OCI-LY3 (cell line): ENCODE results near the gene ODC1.

Source experiments
- H2AFZ ChIP-seq: fragments of 200-600, 300-600 bp; shearing (Covaris generic); 2 replicates; pipeline ENCODE4 v1.6.0; 2014; ENCODE audit warnings: antibody characterized with exemption, low read depth, low read length
- H3K27ac ChIP-seq: fragments of 200-600, 300-600 bp; sonication (generic); 2 replicates; pipeline ENCODE4 v1.5.1; 2014; ENCODE audit warnings: mild to moderate bottlenecking, low read length, moderate library complexity, mixed read lengths
- H3K27me3 ChIP-seq: fragments of 200-600, 300-600 bp; sonication (generic); 2 replicates; pipeline ENCODE4 v1.6.1; 2014; ENCODE audit warnings: low read depth, low read length, mixed read lengths
- H3K36me3 ChIP-seq: fragments of 200-600, 300-600 bp; sonication (generic); replicated peaks from 2 replicates; pipeline ENCODE3; 2014; ENCODE audit warnings: low read depth, low read length, mixed read lengths
- H3K4me1 ChIP-seq: fragments of 300-600, 200-600 bp; sonication (generic); 2 replicates; pipeline ENCODE4 v1.6.1; 2014; ENCODE audit warnings: low read length, mixed read lengths
- H3K4me2 ChIP-seq: fragments of 200-600, 300-600 bp; sonication (generic); 2 replicates; pipeline ENCODE4 v1.6.1; 2014; ENCODE audit warnings: low read length, mixed read lengths
- H3K4me3 ChIP-seq: fragments of 300-600, 200-600 bp; sonication (generic); 2 replicates; pipeline ENCODE4 v1.5.1; 2014; ENCODE audit warnings: antibody characterized with exemption, mild to moderate bottlenecking, low read length, moderate library complexity
- H3K79me2 ChIP-seq: fragments of 300-600, 200-600 bp; shearing (Covaris generic); 2 replicates; pipeline ENCODE4 v1.6.1; 2014; ENCODE audit warnings: mild to moderate bottlenecking, low read length, mixed read lengths
- H3K9ac ChIP-seq: fragments of 300-600, 200-600 bp; shearing (Covaris generic); 2 replicates; pipeline ENCODE4 v1.6.0; 2014; ENCODE audit warnings: mild to moderate bottlenecking, low read length, moderate library complexity
- H3K9me3 ChIP-seq: fragments of 200-600, 300-600 bp; shearing (Covaris generic); 2 replicates; pipeline ENCODE4 v1.6.1; 2014; ENCODE audit warnings: low read length, mixed read lengths; ENCODE audit not compliant: insufficient read depth
- H4K20me1 ChIP-seq: fragments of 200-600, 300-600 bp; sonication (generic); 2 replicates; pipeline ENCODE4 v1.6.1; 2016; ENCODE audit warnings: low read length, mixed read lengths; ENCODE audit not compliant: insufficient read depth
- EZH2phosphoT487 ChIP-seq: fragments of 200-600 bp; shearing (Covaris generic); IDR thresholded peaks from 2 replicates; pipeline ENCODE4 v1.6.1; 2018; ENCODE audit warnings: antibody characterized with exemption, mixed run types, low read depth
- TF ChIP-seq, protein P1 (sequence below): fragments of 200-600, 300-600 bp; sonication (generic); IDR thresholded peaks from 2 replicates; pipeline ENCODE4 v1.5.1; 2014; ENCODE audit warnings: antibody characterized with exemption, low read length, low read depth

The ODC1 gene

DNA sequence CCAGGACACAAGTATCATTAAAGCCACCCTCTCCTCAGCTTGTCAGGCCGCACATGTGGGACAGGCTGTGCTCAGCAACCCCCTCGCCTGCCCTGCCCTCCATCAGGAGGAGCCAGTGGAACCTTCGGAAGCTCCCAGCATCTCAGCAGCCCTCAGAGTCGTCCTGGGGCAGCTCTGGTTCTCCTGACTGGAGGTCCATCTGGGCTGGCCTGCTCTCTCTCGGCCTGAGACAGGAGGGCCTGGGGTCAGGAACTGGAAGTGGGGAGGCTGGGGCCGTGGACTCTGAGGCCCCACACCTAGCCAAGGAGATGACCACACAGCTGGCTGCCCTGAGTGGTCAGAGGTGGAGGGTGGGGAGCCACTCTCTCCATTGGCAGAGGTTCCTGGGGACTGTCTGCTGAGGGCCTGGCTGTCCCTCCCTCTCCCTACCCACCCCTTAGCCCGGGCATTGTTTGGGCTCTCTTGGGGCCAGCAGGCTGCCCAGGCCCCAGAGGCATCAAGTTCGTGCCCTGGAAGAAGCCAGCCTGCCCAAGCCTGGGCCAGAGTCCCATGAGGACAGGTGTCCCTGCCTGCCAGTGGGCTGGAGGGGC is 23.1 kb downstream of the ODC1 start:
- Histone ChIP-seq H3K27ac (no peak overlapping the region), H4K20me1 (no peaks in the 10 kb centered on the region), H3K4me1 (no peaks in the 10 kb centered on the region), H2AFZ (no peak overlapping the region), H3K9ac (no peak overlapping the region), H3K4me3 (no peak overlapping the region), H3K9me3 (no peaks in the 10 kb centered on the region), H3K36me3 (no peaks in the 10 kb centered on the region), H3K79me2 (no peaks in the 10 kb centered on the region), H3K27me3 (no peaks in the 10 kb centered on the region), H3K4me2 (no peak overlapping the region)
- TF ChIP-seq, protein P1, sequence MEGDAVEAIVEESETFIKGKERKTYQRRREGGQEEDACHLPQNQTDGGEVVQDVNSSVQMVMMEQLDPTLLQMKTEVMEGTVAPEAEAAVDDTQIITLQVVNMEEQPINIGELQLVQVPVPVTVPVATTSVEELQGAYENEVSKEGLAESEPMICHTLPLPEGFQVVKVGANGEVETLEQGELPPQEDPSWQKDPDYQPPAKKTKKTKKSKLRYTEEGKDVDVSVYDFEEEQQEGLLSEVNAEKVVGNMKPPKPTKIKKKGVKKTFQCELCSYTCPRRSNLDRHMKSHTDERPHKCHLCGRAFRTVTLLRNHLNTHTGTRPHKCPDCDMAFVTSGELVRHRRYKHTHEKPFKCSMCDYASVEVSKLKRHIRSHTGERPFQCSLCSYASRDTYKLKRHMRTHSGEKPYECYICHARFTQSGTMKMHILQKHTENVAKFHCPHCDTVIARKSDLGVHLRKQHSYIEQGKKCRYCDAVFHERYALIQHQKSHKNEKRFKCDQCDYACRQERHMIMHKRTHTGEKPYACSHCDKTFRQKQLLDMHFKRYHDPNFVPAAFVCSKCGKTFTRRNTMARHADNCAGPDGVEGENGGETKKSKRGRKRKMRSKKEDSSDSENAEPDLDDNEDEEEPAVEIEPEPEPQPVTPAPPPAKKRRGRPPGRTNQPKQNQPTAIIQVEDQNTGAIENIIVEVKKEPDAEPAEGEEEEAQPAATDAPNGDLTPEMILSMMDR = no peak
- no peak for TF ChIP-seq EZH2phosphoT487

DNA sequence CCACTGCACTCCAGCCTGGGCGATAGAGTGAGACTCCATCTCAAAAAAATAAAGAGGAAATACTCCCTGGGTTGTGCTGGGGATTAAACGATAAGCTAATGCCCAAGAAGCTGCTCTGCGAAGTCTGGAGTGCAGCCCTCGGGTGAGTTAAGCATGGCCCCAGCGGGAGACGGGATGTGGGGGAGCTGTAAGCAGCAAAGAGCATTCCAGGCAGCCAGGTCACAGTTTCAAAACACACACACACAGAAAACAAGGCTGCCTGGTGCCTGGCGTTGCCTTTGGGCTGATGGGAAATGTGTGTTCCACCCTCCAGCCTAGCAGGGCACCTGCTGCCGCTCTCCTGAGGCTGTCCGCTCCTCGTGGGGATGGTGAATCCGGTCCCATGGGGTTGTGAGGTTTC is 24.1 kb downstream of the ODC1 start:
- no peak overlapping the region for H3K4me2 ChIP-seq
- no peaks in the 10 kb centered on the region for H3K36me3 ChIP-seq
- H3K9me3 ChIP-seq = no peaks in the 10 kb centered on the region
- H3K79me2 ChIP-seq = no peaks in the 10 kb centered on the region
- H3K4me3 ChIP-seq = no peak overlapping the region
- H3K9ac ChIP-seq = no peak overlapping the region
- no peaks in the 10 kb centered on the region for H3K4me1 ChIP-seq
- TF ChIP-seq, protein P1 = no peak
- no peak for TF ChIP-seq EZH2phosphoT487
- no peak overlapping the region for H3K27ac ChIP-seq
- no peak overlapping the region for H2AFZ ChIP-seq
- H3K27me3 ChIP-seq = no peaks in the 10 kb centered on the region
- no peaks in the 10 kb centered on the region for H4K20me1 ChIP-seq

DNA sequence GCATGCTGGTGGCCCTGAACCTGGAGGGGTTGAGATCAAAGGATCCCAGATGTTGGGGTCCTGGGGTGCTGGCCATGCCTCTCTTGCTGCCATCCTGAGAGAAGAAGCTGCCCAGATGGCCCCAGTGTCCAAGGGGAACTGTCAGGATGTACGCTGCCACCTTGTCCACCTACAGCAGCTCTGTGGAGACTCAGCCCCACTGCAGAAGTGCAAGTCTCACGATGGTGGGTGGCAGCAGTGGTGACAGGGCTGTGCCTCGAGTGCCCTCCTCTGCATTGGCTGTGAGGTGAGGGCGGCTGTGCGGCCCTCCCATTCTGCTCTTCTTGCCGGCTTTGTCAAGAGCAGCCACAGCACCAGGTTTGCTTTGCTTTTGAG is 24.7 kb downstream of the ODC1 start:
- Histone ChIP-seq H3K4me2 (no peak overlapping the region), H3K9ac (no peak overlapping the region), H3K27me3 (no peaks in the 10 kb centered on the region), H3K79me2 (no peaks in the 10 kb centered on the region), H2AFZ (no peak overlapping the region), H4K20me1 (no peaks in the 10 kb centered on the region), H3K27ac (no peak overlapping the region), H3K36me3 (no peaks in the 10 kb centered on the region), H3K9me3 (no peaks in the 10 kb centered on the region), H3K4me3 (no peak overlapping the region), H3K4me1 (no peaks in the 10 kb centered on the region)
- TF ChIP-seq, protein P1 = no peak
- no peak for TF ChIP-seq EZH2phosphoT487

DNA sequence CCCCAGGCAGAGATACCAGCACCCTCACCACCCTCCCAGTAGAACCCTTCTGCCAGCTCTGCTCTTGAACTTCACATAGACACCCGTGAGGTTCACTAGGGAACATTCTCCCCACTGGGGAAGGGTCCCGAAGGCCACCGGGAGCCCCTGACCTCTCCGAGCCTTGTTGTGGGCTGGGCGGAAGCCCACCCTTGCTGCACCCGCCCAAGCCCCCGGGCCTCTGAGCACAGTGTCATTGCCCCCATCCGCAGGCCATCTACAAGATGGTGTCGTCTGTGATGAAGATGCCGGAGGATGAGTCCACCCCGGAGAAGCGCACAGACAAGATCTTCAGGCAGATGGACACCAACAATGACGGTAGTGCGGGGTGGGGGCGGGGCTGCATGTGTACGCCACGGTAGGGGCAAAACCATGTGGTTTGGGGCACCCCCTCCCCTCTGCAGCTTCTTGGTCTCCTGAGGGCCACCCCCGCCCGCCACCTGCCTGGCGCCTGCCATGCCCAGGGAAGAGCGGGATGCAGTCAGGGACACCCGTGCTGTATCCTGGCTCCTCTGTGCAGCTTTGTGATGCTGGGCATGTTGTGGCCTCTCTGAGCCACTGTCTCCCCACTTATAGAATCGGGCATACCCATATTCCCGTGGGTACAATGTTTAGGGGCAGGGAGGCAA is 25.3 kb downstream of the ODC1 start:
- no peak for TF ChIP-seq EZH2phosphoT487
- TF ChIP-seq, protein P1 = no peak
- H3K4me1 ChIP-seq = no peaks in the 10 kb centered on the region

More for the DNA sequence above, 25.3 kb downstream of the ODC1 start:
- H3K36me3 ChIP-seq = no peaks in the 10 kb centered on the region
- H4K20me1 ChIP-seq = no peaks in the 10 kb centered on the region
- H3K27me3 ChIP-seq = no peaks in the 10 kb centered on the region
- H3K9ac ChIP-seq = no peak overlapping the region
- H3K4me2 ChIP-seq = no peak overlapping the region
- no peak overlapping the region for H2AFZ ChIP-seq
- H3K27ac ChIP-seq = no peak overlapping the region
- H3K9me3 ChIP-seq = no peaks in the 10 kb centered on the region
- H3K4me3 ChIP-seq = no peak overlapping the region
- no peaks in the 10 kb centered on the region for H3K79me2 ChIP-seq
